H1 (cell line): ENCODE results near the gene SEMA4F. TPM values are rescaled to one million over a fixed set of nuclear protein-coding genes. Genes with fewer than 3 reads are reported as not detected.

Experiments
- CTCF ChIA-PET: fragments of 300-600 bp; sonication (Branson Sonifier 250); formaldehyde crosslinking; loops from one replicate; lab custom pipeline; 2021; ENCODE audit not compliant: partially characterized antibody; lab: Charles Lee
- POLR2A ChIA-PET: fragments of 300-600 bp; sonication (Branson Sonifier 250); formaldehyde crosslinking; loops from one replicate; lab custom pipeline; 2021; ENCODE audit warnings: inconsistent platforms; ENCODE audit not compliant: partially characterized antibody; lab: Charles Lee
- DNase-seq, 2 experiments: peaks; one replicate each; pipeline versions ENCODE4 v3.0.0 to v3.0.0-alpha.2; 2010 to 2022; ENCODE audit warnings: low spot score in 2 of 2, low read depth in 1 of 2, mixed read lengths in 1 of 2
- FAIRE-seq: peaks from 2 replicates; lab custom pipeline; 2011; peaks lifted over from hg19 to GRCh38; lab: Jason Lieb, UNC
- H2AFZ ChIP-seq: 2 replicates; pipeline ENCODE4 v1.8.1; 2012; ENCODE audit warnings: low read length, inconsistent platforms
- H2AK5ac ChIP-seq: 2 replicates; pipeline ENCODE4 v1.6.1; 2013; ENCODE audit warnings: low read depth, low read length
- H2BK120ac ChIP-seq: replicated peaks from 2 replicates; pipeline ENCODE3; 2013; ENCODE audit warnings: low read depth, low read length, inconsistent platforms
- H2BK12ac ChIP-seq: 2 replicates; pipeline ENCODE4 v1.6.1; 2013; ENCODE audit warnings: low read depth, low read length
- H2BK15ac ChIP-seq: 2 replicates; pipeline ENCODE4 v1.6.1; 2013; ENCODE audit warnings: low read length
- H2BK20ac ChIP-seq: 2 replicates; pipeline ENCODE4 v1.6.1; 2013; ENCODE audit warnings: low read length
- H2BK5ac ChIP-seq: 2 replicates; pipeline ENCODE4 v1.6.1; 2013; ENCODE audit warnings: low read depth, low read length
- H3K14ac ChIP-seq: 2 replicates; pipeline ENCODE4 v1.6.1; 2013; ENCODE audit warnings: inconsistent platforms; ENCODE audit not compliant: insufficient read length
- H3K18ac ChIP-seq: 2 replicates; pipeline ENCODE4 v1.6.1; 2013; ENCODE audit warnings: low read length; ENCODE audit errors: extremely low read depth
- H3K23ac ChIP-seq: 2 replicates; pipeline ENCODE4 v1.6.1; 2013; ENCODE audit warnings: inconsistent platforms; ENCODE audit not compliant: insufficient read length
- H3K23me2 ChIP-seq: 2 replicates; pipeline ENCODE4 v1.6.1; 2013; ENCODE audit warnings: low read depth, low read length
- H3K27ac ChIP-seq: 2 replicates; pipeline ENCODE4 v1.6.1; 2011; ENCODE audit warnings: low read depth, low read length, inconsistent platforms
- H3K27me3 ChIP-seq, 4 experiments: replicated peaks in 1 of 4; 1 replicate in 1 of 4; 2 replicates in 3 of 4; pipeline versions ENCODE4 v1.6.1 to v1.8.1; 2011 to 2013; ENCODE audit warnings: low read length in 3 of 4, mild to moderate bottlenecking in 3 of 4, inconsistent platforms in 2 of 4, mixed read lengths in 2 of 4, moderate library complexity in 1 of 4; ENCODE audit not compliant: control insufficient read depth in 3 of 4, insufficient read depth in 3 of 4; ENCODE audit errors: extremely low read depth in 1 of 4
- H3K36me3 ChIP-seq, 4 experiments: 2 replicates each; pipeline versions ENCODE4 v1.6.1 to v1.8.1; 2011 to 2013; ENCODE audit warnings: mild to moderate bottlenecking in 4 of 4, low read length in 3 of 4, moderate library complexity in 2 of 4, control low read depth in 1 of 4, inconsistent platforms in 1 of 4; ENCODE audit not compliant: insufficient read depth in 4 of 4, control insufficient read depth in 2 of 4
- H3K4ac ChIP-seq: replicated peaks from 2 replicates; pipeline ENCODE3; 2013; ENCODE audit warnings: low read length, low read depth, mixed read lengths, inconsistent platforms; ENCODE audit not compliant: insufficient read length
- H3K4me1 ChIP-seq, 4 experiments: replicated peaks in 1 of 4; 1 replicate in 1 of 4; 2 replicates in 3 of 4; pipeline versions ENCODE4 v1.6.1 to v1.8.1; 2011 to 2013; ENCODE audit warnings: low read length in 3 of 4, inconsistent platforms in 2 of 4, mixed read lengths in 1 of 4; ENCODE audit not compliant: insufficient read depth in 4 of 4, control insufficient read depth in 3 of 4
- H3K4me2 ChIP-seq, 2 experiments: 2 replicates each; pipeline versions ENCODE4 v1.6.1 to v1.8.1; 2011 to 2013; ENCODE audit warnings: low read depth in 2 of 2, low read length in 2 of 2, control low read depth in 1 of 2, inconsistent platforms in 1 of 2, mild to moderate bottlenecking in 1 of 2; ENCODE audit not compliant: insufficient read depth in 1 of 2
- H3K4me3 ChIP-seq, 4 experiments: fragments of 200-600, 300-600 bp in 1 of 4; sonication (generic), shearing (Covaris generic), sonication (Bioruptor Twin) in 1 of 4; 2 replicates each; pipeline versions ENCODE4 v1.5.1 to v1.8.1; 2011 to 2016; ENCODE audit warnings: low read length in 4 of 4, low read depth in 3 of 4, control low read depth in 2 of 4, inconsistent platforms in 2 of 4, mild to moderate bottlenecking in 2 of 4, mixed read lengths in 1 of 4, moderate library complexity in 1 of 4; ENCODE audit not compliant: insufficient read depth in 2 of 4; ENCODE audit errors: extremely low read depth in 1 of 4
- H3K56ac ChIP-seq: replicated peaks from 2 replicates; pipeline ENCODE3; 2013; ENCODE audit warnings: low read depth, mild to moderate bottlenecking, mixed read lengths, low read length, inconsistent platforms; ENCODE audit not compliant: insufficient read length
- H3K79me1 ChIP-seq: 2 replicates; pipeline ENCODE4 v1.6.1; 2013; ENCODE audit warnings: low read depth, low read length, control low read depth
- H3K79me2 ChIP-seq, 2 experiments: 2 replicates each; pipeline versions ENCODE4 v1.6.1 to v1.8.1; 2012 to 2013; ENCODE audit warnings: low read length in 2 of 2, mild to moderate bottlenecking in 2 of 2, inconsistent platforms in 1 of 2; ENCODE audit not compliant: insufficient read depth in 2 of 2, control insufficient read depth in 1 of 2
- H3K9ac ChIP-seq, 4 experiments: replicated peaks in 1 of 4; 1 replicate in 1 of 4; 2 replicates in 3 of 4; pipeline versions ENCODE4 v1.6.1 to v1.8.1; 2011 to 2013; ENCODE audit warnings: low read depth in 3 of 4, low read length in 3 of 4, control low read depth in 2 of 4, mild to moderate bottlenecking in 2 of 4, moderate library complexity in 2 of 4, inconsistent platforms in 1 of 4; ENCODE audit errors: extremely low read depth in 1 of 4
- H3K9me3 ChIP-seq, 2 experiments: 2 replicates each; pipeline versions ENCODE4 v1.6.1 to v1.8.1; 2012 to 2013; ENCODE audit warnings: mild to moderate bottlenecking in 2 of 2, moderate library complexity in 2 of 2, control low read depth in 1 of 2, inconsistent platforms in 1 of 2, low read depth in 1 of 2, low read length in 1 of 2, mixed read lengths in 1 of 2; ENCODE audit not compliant: insufficient read depth in 2 of 2
- H4K20me1 ChIP-seq, 2 experiments: replicated peaks in 1 of 2; 2 replicates each; pipeline versions ENCODE3 to v1.8.1; 2011 to 2013; ENCODE audit warnings: inconsistent platforms in 2 of 2, low read length in 2 of 2, mild to moderate bottlenecking in 1 of 2; ENCODE audit not compliant: insufficient read depth in 2 of 2, control insufficient read depth in 1 of 2
- H4K5ac ChIP-seq: 2 replicates; pipeline ENCODE4 v1.6.1; 2013; ENCODE audit warnings: low read length, low read depth, mixed read lengths, inconsistent platforms; ENCODE audit not compliant: insufficient read length
- H4K8ac ChIP-seq: 2 replicates; pipeline ENCODE4 v1.8.0; 2013; ENCODE audit warnings: mild to moderate bottlenecking, moderate library complexity, low read length, inconsistent platforms; ENCODE audit not compliant: insufficient read depth; ENCODE audit errors: extremely low read depth
- H4K91ac ChIP-seq: replicated peaks from 2 replicates; pipeline ENCODE3; 2013; ENCODE audit warnings: low read length, mixed read lengths, inconsistent platforms; ENCODE audit not compliant: insufficient read length
- CEBPB ChIP-seq: IDR thresholded peaks from 2 replicates; pipeline ENCODE4 v1.6.1; 2012; ENCODE audit warnings: low read depth, low read length
- MAFK ChIP-seq: IDR thresholded peaks from 2 replicates; pipeline ENCODE4 v1.6.1; 2012; ENCODE audit warnings: low read depth, mild to moderate bottlenecking, improper control_type of control experiment, low read length
- TAF1 ChIP-seq: IDR thresholded peaks from 2 replicates; pipeline ENCODE4 v1.6.1; 2011; ENCODE audit warnings: mild to moderate bottlenecking, low read depth, low read length
- TCF12 ChIP-seq: IDR thresholded peaks from 2 replicates; pipeline ENCODE4 v1.6.1; 2011; ENCODE audit warnings: low read depth, mild to moderate bottlenecking, low read length
- TEAD4 ChIP-seq: IDR thresholded peaks from 2 replicates; pipeline ENCODE4 v1.6.1; 2012; ENCODE audit warnings: low read depth, low read length, inconsistent platforms, mixed read lengths
- WGBS, 2 experiments: shearing (Covaris generic) in 1 of 2; methylation state at CpG; one replicate each; pipeline versions ENCODE4 v1.1.6 to v1.1.7; 2013 to 2015; ENCODE audit warnings: low lambda C conversion rate in 2 of 2, mixed read lengths in 2 of 2, inconsistent platforms in 1 of 2, low coverage in 1 of 2, missing lambda C conversion rate in 1 of 2; ENCODE audit not compliant: insufficient replicate concordance in 2 of 2, insufficient coverage in 1 of 2, insufficient read length in 1 of 2; ENCODE audit errors: extremely low coverage in 1 of 2, missing lambda C conversion rate in 1 of 2; 5-methylcytosine and 5-hydroxymethylcytosine counted together
- polyA plus RNA-seq, 7 experiments: library from polyadenylated mRNA; depleted of rRNA in 3 of 7; stranded (reverse) in 5 of 7; unstranded in 2 of 7; fragments of >200 nt in 5 of 7; fragments of 200-250 nt in 2 of 7; gene quantifications; 1 replicate in 5 of 7; 2 replicates in 1 of 7; 4 replicates in 1 of 7; pipeline versions ENCODE4 v1.2.1 to v1.2.3, GENCODE V29; 2011 to 2013; ENCODE audit warnings: missing spikeins in 2 of 7, mixed read lengths in 2 of 7
- total RNA-seq: library from RNA; stranded (reverse); fragmentation: NEBNext Ultra II Directional; extraction: Animal tissue kit (Norgen Biotek cat#: 25700); gene quantifications from 2 replicates; pipeline ENCODE4 v1.2.1, GENCODE V29; 2021
- TF ChIP-seq, protein P1 (sequence below): IDR thresholded peaks from 2 replicates; pipeline ENCODE4 v1.6.1; 2012; ENCODE audit warnings: inconsistent platforms
- TF ChIP-seq, protein P2 (sequence below): IDR thresholded peaks from 2 replicates; pipeline ENCODE4 v1.6.1; 2012; ENCODE audit warnings: low read length, inconsistent platforms

Gene SEMA4F
- total and polyA plus RNA-seq, 2 of the 8 experiments (the other 6 are each of a cell fraction or from before 2014, with no cell fraction given), result 3.3 to 3.4 TPM

DNA sequence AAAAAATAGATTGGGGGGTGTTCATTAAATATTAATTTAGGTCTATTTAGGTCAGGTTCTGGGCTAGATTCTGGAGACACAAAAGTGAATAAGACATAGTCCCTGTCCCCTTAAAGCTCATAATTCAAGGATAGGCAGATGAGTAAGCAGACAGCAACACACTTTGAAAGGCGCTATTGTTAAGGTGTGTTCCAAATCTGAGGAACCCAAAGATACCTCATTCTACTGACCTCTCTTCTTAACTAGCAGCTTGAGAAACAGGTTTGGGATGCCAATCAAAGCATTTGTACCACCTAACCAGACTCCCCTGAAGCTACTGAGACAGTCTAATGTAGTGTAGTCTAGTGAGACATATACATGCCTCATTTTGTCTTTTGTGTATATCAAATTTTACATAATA, 34.8 kb downstream of the SEMA4F start:
- H3K4me1 ChIP-seq, result no peaks in the 10 kb centered on the region
- DNase-seq, result no peak
- no peak overlapping the region for H2BK5ac ChIP-seq
- H3K36me3 ChIP-seq, result no peaks in the 10 kb centered on the region
- H3K23me2 ChIP-seq, result no peaks in the 10 kb centered on the region
- no peak overlapping the region for H3K56ac ChIP-seq
- H2BK12ac ChIP-seq, result no peak overlapping the region
- no peaks in the 10 kb centered on the region for H3K79me1 ChIP-seq
- H3K79me2 ChIP-seq, result no peaks in the 10 kb centered on the region
- no peak overlapping the region for H3K14ac ChIP-seq
- no peak overlapping the region for H3K9ac ChIP-seq
- no peak overlapping the region for H2BK120ac ChIP-seq
- no peak overlapping the region for H3K4me2 ChIP-seq
- CTCF ChIA-PET, result interaction anchor here (0.8 to 3.4 kb wide), 14 partner anchors 9 to 296 kb away, joined by 3 to 38 read pairs (median 4); no protein-coding TSS in a partner anchor
- H3K18ac ChIP-seq, result no peak overlapping the region
- H3K27ac ChIP-seq, result no peak overlapping the region
- no peak overlapping the region for H2BK20ac ChIP-seq
- H3K9me3 ChIP-seq, result no peaks in the 10 kb centered on the region
- POLR2A ChIA-PET, result interaction anchor here (1.5 kb wide), 1 partner anchor 196 kb away, joined by 3 read pairs; no protein-coding TSS in a partner anchor
- no peak overlapping the region for H3K23ac ChIP-seq
- FAIRE-seq, result no peak
- H4K20me1 ChIP-seq, result no peaks in the 10 kb centered on the region
- TF ChIP-seq, protein P1, sequence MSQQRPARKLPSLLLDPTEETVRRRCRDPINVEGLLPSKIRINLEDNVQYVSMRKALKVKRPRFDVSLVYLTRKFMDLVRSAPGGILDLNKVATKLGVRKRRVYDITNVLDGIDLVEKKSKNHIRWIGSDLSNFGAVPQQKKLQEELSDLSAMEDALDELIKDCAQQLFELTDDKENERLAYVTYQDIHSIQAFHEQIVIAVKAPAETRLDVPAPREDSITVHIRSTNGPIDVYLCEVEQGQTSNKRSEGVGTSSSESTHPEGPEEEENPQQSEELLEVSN, result no peak
- TF ChIP-seq TCF12 (no peak), TAF1 (no peak), TEAD4 (no peak), MAFK (no peak), CEBPB (no peak)
- TF ChIP-seq, protein P2, sequence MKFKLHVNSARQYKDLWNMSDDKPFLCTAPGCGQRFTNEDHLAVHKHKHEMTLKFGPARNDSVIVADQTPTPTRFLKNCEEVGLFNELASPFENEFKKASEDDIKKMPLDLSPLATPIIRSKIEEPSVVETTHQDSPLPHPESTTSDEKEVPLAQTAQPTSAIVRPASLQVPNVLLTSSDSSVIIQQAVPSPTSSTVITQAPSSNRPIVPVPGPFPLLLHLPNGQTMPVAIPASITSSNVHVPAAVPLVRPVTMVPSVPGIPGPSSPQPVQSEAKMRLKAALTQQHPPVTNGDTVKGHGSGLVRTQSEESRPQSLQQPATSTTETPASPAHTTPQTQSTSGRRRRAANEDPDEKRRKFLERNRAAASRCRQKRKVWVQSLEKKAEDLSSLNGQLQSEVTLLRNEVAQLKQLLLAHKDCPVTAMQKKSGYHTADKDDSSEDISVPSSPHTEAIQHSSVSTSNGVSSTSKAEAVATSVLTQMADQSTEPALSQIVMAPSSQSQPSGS, result no peak
- H4K8ac ChIP-seq, result no peak overlapping the region
- H4K5ac ChIP-seq, result no peak overlapping the region
- no peak overlapping the region for H2AFZ ChIP-seq
- no peak overlapping the region for H3K4ac ChIP-seq
- no peak overlapping the region for H4K91ac ChIP-seq
- H3K4me3 ChIP-seq, result no peak overlapping the region
- WGBS, 2 experiments, result 100% methylated on average over 1 of the region's 1 CpG; no CpG with 5 or more reads in 1 of the 2 experiments
- no peak overlapping the region for H2AK5ac ChIP-seq
- no peak overlapping the region for H2BK15ac ChIP-seq
- H3K27me3 ChIP-seq, result no peaks in the 10 kb centered on the region
